Stimulated activated CD8-positive, alpha-beta memory T cell treated with anti-CD3 and anti-CD28 coated beads, Interleukin-12 subunit alpha, Interleukin-12 subunit beta, amount 100 ng/mL, for 24 hours (primary cell): ENCODE results near the gene C16orf95.

Experiments used
- DNase-seq: peaks from one replicate; pipeline ENCODE4 v3.0.0-alpha.2; 2020; ENCODE audit errors: extremely low read depth

C16orf95 gene

DNA sequence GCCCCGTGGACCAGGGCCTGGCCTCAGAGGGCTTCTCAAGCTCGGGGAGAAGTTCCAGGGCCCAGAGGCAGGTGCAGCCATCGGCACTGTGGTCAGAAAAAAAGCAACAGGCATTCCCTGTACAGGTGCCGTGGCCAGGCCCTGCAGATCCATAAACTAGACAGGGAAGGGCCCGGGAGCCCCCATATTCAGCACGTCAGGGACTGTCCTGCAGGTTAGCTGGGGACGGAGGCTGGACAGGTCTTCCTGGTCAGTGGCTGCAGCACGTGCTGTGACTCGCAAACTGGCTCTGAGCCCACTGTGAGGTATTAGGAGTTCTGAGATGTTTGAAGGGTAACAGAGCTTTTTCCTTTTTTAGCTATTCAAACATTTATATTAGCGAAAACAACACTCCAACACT, 15.0 kb upstream of the C16orf95 start:
- no peak for DNase-seq

DNA sequence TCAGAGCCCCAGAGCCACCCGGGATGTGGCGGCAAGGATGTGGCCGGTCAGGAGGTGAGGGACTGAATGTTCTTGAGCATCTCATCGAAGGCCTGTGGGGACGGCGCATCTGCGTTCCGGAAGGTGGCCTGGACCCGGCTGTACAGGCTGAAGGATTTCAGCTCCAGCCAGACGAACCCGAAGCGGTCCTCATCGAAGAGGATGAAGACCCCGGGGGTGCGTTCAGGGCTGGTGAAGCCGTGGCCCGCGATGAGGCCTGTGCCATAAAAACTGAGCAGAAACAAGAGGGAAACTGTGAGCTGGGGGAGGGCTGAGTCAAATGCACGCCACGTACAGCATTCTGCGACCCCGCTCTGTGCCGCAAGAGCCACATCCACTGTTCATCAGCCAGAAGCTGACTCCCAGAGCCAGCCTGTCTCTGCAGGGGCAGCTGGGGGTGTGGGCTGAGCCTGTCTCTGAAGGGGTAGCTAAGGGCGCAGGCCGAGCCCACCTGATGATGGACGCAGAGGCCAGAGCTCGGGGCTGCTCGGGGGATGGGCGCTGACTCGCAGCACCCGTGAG, 14.1 kb upstream of the C16orf95 start:
- DNase-seq: no peak

DNA sequence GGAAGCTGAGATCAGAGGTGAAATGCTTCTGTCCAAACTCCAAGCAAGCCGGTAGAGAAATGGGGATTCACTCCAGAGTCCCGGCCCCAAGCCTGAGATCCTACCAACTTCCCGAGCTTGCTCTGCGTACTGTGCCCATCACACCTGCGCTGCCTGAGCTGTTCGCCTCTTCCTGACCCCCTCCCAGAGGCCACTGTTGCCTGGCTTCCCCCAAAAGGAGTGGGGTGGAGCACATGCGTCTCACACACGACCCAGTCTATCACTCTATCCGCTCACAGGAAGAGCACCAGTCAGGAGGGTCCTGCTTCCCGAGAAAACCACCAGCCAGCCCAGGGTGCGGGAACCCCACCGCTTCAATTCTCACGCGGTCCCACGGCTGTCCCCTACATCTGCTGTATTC, 13.5 kb upstream of the C16orf95 start:
- DNase-seq: no peak

DNA sequence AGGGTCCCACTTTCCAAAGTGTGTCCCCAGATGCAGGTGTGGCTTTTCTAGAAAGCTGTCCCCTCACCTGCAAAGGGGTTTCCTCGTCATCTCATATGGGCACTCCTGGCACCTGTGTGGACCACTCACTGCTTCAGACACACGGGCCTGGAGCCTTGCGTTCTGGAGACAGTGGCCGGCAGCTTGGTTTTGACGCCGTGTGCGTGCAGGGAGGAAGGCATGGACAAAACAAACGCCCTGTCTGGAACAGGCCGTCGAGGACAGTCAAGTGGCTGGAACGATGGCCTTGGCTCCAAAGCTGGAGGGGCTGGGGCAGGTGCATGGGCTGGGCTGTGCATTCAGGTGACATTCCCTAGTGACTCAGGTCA, 13.0 kb upstream of the C16orf95 start:
- no peak for DNase-seq

GRCh38 chr16:87329436-87330256, 12.5 kb upstream of the C16orf95 start:
- DNase-seq: no peak

GRCh38 chr16:87328846-87329245, 11.7 kb upstream of the C16orf95 start:
- DNase-seq: no peak

- DNase-seq: no peak
These were observed 10.8 kb upstream of the C16orf95 start for GRCh38 chr16:87327798-87328495.

DNA sequence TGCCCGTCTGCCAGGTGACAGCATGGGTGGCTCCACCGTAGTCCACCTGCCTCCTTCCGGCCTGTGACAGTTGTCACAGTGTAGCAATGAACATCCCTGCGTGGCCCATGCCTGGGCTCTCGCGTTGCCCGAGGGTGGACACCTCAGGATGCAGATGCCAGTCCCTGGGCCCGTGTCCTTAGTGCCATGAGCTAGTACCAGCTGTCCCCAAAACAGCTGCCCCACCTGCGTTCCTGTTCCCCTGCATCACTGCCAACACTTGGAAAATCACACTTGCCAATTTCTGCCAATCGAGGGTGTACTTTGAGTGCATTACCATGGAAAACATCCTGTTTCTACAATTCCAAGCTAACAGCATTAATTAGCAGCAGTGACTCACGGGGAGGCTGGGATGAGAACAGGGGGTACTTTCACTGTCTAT, 9.0 kb upstream of the C16orf95 start:
- no peak for DNase-seq

DNA sequence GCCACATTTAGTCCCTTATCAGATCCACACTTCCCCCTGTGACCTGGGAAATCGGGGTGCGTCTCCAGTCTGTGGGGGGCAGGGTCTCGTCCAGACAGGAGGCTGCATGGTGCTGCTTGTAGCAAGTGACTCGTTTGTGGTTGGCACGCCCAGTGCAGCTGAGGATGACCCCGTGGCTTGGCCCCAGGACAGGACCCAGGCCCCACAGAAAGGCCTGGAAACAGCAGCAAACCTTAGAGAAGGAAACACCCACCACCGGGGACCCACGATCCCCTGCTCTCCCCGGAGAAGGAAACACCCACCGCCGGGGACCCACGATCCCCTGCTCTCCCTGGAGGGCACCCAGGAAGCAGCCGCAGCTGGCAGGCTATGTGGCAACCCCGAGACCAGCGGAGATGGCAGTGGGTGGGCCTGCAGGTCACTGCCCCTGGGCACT, 8.2 kb upstream of the C16orf95 start:
- no peak for DNase-seq

DNA sequence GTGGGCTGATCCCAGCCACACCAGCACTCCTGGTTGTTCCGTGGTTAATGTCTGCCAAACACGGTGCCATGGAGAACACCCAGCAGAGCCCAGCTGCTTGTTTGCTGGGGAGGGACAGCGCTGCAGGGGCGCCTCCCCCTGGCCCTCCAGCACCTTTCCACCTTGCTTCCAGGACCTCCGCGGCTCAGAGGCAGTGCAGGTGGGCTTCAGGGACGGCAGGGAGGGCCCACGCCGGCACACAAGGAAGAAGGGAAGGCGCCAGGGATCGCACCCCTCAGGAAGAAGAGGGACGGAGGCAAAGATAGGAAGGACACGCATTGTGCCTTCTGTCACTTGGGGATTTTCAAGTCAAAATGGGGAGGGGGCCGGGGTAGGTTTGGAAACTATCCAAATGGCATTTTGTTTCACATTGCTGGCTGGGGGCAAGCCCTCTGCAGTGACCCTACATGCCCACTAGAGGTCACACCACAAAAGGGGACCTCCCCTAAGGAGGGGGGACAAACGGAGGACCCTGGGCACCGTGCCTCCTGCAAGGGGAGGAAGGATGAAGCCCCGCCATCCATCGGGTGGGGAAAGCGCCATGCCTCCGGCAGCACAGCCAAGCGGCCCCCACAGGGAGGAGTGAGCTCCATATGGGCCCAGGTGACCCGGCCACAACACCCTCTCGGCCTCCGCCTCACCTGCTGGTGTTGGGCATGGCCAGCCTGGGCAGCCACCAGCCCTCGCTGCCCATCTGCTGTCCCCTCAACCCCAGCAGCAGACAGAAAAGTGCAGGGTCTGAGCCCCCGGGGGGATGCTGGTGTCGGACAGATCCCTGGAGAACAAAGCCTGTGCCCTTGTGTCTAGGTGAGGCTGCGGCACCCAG, 7.5 kb upstream of the C16orf95 start:
- DNase-seq: no peak

GRCh38 chr16:87323727-87324410, 6.7 kb upstream of the C16orf95 start:
- DNase-seq: no peak

DNA sequence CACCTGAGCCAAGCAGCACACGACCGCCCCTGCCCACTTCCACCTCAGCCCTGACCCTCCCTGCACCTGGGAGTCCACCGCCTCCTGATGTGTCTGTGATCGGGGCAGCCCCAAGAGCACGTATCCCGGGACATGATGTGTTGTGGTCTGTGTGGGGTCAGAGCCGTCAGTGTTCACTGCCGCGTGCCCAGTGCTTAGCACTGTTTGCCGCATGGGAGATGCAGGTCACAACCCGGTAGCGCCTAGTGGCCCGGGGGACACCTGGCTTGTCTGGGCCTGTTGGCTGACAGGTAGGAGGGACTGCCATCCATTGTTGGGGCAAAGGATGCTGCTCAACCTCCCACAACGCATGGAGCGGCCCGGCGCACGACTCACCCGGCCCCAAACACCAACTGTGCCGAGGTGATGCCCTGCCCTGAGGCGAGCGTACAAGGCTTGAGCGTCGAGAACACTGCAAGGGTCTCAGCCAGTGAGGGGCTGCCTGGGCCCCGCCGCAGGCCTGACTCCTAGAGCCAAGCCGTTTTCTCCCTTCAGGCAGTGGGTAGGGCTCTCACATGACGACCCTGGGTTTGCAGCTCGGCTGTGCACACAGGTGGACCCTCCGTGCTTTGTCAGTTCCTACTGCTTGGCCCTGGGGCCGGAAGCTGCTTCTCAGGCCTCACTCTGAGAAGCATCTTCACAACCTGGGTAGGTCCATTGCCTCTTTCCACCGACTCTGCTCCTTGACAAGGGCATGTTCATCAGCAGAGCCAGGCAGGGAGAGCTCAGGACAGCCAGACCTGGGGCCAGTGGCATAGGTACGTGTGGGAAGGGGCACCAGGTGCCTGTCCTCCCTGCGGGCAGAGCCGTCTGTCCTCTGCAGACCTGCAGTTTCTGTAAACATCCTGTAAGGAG, 5.9 kb upstream of the C16orf95 start:
- no peak for DNase-seq

DNA sequence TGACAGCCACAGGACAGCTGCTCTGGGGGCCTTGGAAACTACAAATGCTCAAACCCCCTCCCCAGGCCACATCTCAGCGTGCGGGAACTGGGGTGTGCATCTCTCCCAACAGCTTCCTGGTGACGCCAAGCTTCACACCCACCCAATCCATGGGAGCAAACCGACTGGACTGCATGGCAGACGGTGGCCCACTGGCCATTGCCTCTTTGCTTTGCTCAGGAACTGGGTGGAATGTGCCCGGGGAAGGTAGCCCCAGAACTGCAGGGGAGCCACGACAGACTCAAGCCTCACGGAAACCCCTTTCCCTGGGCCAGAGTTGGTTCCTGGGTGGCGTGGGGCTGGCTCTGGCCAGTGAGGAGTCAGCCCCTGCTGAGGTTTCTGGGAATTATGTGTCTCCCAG, 5.2 kb upstream of the C16orf95 start:
- no peak for DNase-seq

DNA sequence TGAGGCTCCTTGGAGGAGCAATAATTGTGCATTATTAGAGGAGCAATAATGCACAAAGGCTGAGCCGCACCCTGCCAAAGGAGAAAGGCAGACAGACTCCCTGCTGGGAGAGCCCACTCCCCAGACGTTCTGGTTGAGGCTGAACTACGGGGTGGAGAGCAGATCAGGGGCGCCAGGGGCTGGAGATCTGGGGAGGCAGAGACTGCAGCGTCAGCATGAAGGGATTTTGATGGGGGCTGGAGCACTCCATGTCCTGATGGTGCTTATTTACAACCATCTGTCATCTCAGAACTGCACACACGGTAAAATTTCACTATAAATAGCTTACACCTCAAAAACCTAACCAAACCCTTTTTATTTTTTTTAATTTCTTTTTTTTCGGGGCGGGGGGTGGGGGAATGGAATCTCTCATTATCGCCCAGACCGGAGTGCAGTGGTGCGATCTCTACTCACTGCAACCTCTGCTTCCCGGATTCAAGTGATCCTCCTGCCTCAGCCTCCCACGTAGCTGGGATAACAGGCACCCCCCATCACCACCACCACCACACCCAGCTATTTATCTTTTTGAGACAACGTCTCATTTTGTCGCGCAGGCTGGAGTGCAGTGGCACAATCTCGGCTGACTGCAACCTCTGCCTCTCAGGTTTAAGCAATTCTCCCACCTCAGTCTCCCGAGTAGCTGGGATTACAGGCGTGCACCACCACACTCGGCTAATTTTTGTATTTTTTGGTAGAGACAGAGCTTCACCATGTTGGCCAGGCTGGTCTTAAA, 4.3 kb upstream of the C16orf95 start:
- no peak for DNase-seq

- DNase-seq: no peak
These were observed 3.5 kb upstream of the C16orf95 start for GRCh38 chr16:87320510-87321227.

DNA sequence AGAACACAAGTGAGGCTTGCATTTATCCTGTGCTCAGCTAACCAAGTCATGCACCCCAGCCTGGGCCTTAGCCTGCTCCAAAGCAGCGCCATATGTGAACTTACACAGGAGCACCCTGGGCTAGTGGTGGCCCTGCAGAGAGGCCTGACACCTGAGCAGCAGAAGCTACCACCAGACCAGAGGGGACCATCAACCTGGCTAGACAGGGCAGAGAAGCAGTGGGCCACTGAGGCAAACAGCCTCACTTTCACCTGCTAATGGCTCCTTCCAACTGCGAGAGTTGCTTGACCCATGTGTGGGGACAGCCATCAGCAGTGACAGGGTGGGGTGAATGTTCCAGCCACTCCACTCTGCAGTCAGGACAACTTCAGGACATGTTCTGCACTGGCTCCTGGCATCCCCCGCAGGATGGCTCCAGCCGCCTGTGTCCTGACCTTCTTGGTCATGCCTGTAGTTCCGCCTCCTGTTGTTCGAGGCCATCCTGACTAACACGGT, 2.9 kb upstream of the C16orf95 start:
- no peak for DNase-seq

DNA sequence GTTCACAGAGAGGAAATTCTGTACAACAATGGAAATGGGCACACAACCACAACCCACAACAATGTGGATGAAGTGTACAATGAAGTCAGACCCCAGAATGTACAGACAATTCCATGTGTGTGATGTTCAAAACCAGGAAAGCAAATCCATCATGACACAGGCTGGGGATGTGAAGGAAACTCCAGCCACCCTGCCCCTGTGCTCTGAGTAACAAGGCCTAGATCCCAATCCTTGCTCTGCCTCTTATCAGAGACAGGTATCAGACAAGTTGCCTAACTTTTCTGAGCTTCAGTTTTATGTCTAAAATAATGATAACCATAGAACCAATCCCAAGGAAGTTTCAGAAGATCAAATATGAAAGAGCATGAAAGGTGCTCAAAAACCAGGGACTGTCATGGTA, 1.8 kb upstream of the C16orf95 start:
- DNase-seq: no peak

GRCh38 chr16:87317750-87318644, 805 bp upstream of the C16orf95 start:
- peak; percentile 11 for DNase-seq
